Stimulated activated CD8-positive, alpha-beta memory T cell treated with anti-CD3 and anti-CD28 coated beads, Interleukin-12 subunit alpha, Interleukin-12 subunit beta, amount 100 ng/mL, for 24 hours (primary cell): ENCODE measurements around the gene GUK1.
"Not testable (repeated sequence)": the region's sequence is repeated elsewhere in the genome, so short reads cannot be mapped to it uniquely, and the experiment has no call there.

Experiments
- DNase-seq: peaks from one replicate; pipeline ENCODE4 v3.0.0-alpha.2; 2020; ENCODE audit errors: extremely low read depth

Gene GUK1

DNA sequence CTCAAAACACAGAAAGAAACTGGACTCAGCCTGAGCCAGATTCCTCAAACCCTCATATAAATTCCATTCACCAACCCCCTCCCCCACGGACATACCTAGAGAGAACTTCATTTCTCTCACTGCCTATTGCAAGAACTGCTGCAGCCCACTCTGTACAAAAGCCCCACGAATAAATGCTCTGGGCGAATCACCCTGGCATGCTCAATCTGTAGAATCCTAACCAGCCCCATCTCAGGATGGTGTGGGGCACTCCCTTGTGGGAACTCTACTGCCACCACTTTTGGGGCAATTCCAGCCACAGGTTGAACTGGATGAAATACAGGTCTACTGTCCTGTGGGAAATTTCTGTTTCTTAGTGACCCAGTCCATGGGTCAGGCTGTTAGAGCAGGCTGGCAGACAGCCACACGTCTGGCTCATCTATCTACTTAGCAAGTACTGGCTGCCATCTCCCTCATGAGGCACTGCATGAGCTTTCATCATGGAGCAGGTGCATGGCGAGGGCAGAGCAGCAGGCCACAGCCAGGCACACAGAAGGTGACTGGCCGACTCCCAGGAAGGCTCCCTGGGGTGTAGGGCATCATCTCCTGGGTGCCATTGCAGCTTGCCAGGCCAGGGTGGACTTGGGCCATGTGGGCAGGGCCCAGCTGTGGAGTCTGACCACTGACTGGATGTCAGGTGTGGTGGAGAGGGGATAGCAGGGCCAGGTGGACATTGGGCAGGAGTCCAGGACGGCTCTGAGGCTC is 35.4 kb upstream of the GUK1 start:
- no peak for DNase-seq

DNA sequence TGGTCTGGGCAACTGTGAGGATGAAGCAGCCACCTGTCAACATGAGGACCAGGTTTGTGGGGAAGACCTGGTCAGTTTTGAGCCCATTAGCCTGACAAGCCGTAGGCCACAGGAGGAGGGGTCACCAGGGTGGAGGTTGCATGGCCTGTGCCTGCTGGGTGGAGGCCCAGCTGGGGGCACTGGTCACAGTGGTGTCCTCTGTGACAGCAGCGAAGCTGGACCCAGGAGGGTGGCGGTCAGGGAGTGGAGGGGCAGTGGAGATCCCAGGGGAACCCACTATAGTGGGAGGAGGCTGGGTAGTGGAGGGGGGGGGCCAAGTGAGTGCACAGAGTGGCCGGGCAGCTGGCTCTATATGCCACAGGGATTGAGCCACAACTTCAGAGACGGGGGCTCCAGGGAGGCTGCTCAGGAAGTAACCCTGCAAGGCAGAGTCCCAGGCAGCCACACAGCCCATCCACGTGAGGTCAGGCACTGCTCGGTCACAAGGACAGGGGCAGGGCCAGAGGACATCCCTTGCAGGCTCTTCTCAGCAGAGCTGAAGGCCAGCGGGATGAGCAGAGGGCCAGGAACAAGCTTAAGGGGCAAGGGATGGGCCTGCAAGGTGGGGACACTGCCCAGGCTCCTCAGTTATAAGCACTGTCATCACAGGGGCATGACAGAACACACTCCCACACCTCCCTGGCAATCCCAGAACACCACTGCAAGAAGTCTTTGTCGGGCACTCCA is 34.6 kb upstream of the GUK1 start:
- DNase-seq, result no peak

DNA sequence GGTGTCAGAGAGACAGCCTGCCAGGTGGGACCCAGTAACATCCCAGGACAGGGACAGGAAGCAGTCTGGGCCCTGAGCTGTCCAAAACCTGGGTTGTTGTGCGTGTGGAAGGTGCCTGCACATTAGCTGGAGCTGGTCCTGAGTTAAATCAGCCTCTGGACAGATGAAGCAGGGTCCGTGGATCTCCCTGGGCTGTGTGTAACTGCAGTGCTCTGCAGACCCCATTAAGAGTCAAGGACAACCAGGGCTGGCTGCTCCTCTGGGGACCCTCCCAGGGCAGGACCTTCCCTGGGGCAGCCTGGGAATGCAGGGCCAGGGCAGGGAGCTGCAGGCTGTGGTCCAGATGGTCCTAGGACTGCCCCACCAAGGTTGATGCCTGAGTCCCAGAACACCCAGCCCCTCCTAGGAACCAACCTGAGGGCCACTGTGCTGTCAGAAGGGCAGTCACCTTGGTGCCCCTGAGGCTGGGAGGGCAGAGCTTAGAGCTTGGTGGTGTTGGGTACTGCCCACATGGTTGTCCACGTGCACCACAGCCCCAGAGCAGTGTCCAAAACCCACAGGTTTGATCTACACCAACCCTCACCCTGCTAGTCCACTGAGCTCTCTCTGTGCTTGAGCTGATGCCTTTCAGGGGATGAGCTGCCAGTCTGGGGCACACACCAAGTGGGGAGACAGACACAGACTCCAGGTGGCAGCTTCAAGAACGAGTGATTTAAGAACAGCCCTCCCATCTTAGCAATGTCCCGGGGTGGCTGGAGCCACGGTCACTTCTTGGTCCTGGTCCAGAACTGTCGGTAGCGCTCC is 33.9 kb upstream of the GUK1 start:
- DNase-seq, result no peak

DNA sequence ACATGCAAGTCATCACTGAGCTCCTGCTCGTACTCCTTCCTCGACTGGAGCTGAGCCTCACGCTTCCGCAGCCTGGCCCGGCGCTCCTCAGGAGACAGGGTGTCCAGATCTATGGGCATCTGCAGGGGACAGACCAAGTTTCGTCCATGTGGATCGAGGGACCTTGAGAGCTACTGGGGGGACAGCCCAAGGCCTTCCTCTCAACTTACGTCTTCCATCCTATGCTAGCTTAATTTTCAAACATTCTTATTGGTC is 33.4 kb upstream of the GUK1 start:
- DNase-seq, result no peak

- DNase-seq, result no peak
Measured at GRCh38 chr1:228107636-228108035, 32.4 kb upstream of the GUK1 start.

GRCh38 chr1:228108055-228108690 is 31.9 kb upstream of the GUK1 start:
- no peak for DNase-seq

DNA sequence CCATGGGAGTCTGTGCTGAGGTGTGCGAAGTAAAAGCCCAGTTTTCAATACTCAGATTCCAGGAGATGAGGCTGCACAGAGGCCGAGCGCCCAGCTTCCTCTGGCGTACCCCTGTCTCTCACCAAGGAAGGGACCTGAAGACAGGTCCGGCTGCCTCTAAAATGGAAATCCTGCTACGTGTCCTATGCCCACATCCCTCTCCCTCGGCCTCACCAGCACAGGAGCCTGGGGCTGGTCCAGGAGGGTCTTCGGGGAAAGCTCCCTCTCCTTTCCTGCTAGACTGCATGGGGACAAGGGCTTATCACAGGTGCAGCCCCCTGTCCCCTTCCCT is 31.4 kb upstream of the GUK1 start:
- DNase-seq, result no peak

GRCh38 chr1:228109073-228109961 is 30.8 kb upstream of the GUK1 start, which contains the start of gene MRPL55:
MRPL55 (minus strand) TSS chr1:228109299; CDS start chr1:228108260, 1,039 bp downstream.
- DNase-seq, result peak; percentile 88

GRCh38 chr1:228109962-228110488 is 30.1 kb upstream of the GUK1 start:
- DNase-seq, result no peak

DNA sequence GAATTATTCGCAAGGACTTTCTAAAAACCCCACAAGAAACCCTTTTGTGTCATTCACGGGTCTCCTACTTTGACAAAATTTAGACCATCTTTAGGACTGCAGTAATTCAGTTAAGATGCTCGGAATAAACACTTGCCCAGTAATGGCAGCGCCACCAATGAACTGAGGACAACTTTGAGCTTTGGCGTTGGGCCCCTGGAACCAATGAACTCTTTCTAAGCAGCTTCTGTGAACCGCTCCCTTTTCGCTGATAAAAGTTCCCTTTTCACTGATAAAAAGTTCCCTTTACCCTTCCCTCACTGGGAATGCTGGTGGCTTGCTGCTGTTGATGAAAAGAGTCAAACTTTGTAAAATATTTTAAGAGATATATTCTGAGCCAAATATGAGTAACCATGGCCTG is 29.5 kb upstream of the GUK1 start:
- DNase-seq, result no peak

DNA sequence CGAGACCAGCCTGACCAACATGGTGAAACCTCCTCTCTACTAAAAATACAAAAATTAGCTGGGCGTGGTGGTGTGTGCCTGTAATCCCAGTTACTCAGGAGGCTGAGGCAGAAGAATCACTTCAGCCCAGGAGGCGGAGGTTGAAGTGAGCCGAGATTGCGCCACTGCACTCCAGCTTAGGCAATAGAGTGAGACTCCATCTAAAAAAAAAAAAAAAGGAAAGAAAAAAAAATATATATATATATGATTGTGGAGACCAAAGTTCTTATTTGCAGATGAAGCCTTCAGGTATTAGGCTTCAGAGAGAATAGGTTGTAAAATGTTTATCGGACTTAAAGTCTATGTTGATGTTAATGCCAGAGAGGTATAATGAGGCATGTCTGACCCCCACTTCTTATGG is 28.8 kb upstream of the GUK1 start:
- not testable (repeated sequence) for DNase-seq

GRCh38 chr1:228112167-228112566 is 27.9 kb upstream of the GUK1 start:
- no peak for DNase-seq

DNA sequence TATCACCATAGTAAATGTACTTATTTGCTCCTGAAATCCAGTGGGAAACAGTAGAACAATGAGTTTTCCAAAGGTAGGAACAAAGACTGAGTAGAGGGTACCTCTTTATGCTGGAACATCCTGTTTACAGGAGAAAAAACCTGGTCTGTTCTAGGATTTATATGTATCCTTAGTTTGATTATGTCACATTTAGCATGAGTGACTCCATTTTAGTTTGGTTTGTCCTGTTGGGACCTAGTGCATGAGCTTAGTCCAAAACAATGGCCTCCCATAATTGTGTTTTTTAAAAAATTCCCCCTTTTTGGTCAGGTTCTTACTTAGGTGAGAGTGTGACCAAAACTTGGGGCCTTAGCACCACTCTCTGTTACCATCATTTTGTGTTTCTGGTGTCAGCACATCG is 27.5 kb upstream of the GUK1 start:
- no peak for DNase-seq

DNA sequence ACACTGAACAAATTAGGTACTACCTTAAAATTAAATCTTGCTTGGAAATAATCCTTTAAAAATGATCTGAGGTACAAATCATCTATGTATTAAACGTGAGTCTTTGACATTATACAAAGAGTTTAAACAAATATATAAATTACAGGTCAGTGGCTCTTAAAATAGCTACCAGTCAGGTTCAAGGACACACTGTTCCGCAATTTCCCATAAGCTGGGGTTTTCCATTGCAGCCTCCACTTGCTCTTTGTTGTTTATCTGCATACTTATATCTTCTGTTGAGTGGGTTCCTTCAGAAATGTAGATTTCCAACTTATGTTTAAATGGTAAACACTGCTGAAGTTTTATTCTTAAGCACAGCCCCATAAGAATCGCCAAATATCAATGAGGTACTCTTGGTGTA is 25.3 kb upstream of the GUK1 start:
- DNase-seq, result no peak

GRCh38 chr1:228117335-228117734 is 22.7 kb upstream of the GUK1 start:
- DNase-seq, result no peak

DNA sequence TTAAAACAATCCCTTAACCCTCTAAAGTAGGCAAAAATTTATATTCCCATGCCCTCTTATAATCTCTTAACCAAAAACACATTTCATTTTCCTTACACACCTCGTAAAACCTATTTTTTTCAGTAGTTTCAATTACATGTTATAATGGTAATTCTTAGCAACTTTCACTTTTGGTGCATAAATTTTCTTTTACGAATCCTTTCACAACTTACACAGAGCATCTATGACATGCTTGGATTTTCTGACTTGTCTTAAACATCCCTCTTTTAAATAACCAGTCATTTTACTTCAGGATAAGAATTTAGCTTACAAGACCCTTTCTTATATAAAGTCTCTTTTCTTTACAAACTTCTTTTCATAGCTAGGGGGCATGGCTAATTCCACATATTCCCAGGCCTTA is 22.0 kb upstream of the GUK1 start:
- DNase-seq, result no peak

- no peak for DNase-seq
Measured at GRCh38 chr1:228120351-228120750, 19.7 kb upstream of the GUK1 start.

- no peak for DNase-seq
Measured at GRCh38 chr1:228120857-228121489, 19.1 kb upstream of the GUK1 start.

- no peak for DNase-seq
Measured at GRCh38 chr1:228122921-228123441, 17.1 kb upstream of the GUK1 start.

DNA sequence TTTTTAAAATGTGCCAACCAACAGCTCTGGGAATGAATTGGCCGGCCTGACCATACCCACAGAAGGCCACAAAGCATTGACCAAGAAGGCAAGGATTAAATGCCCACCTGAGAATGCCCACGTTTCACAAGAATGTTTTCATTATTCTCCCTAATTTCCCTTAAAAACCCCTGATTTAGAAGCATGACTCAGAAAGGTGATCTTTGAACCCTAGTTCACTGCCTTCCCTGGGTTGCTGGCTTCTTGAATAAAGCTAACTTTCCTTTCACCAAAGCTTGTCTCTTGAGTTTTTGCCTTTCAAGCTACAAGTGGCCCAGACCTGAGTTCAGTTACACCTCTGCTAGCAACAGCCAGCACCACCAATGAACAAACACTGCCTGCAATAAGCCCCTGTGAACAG is 16.6 kb upstream of the GUK1 start:
- no peak for DNase-seq

- no peak for DNase-seq
Measured at GRCh38 chr1:228125185-228125584, 14.9 kb upstream of the GUK1 start.
